Activated T-cell treated with anti-CD3 and anti-CD28 coated beads, Interleukin-2, amount 50 U/mL, for 1 hour (primary cell): ENCODE results near the gene IPMK.

Experiments
- DNase-seq: peaks from one replicate; pipeline ENCODE4 v3.0.0-alpha.2; 2020

IPMK gene

GRCh38 chr10:58152673-58153263, 114.9 kb downstream of the IPMK start:
- peak; percentile 20 for DNase-seq

- DNase-seq = no peak
Measured at GRCh38 chr10:58150290-58150689, 117.4 kb downstream of the IPMK start.

- DNase-seq = no peak
Measured at GRCh38 chr10:58143944-58144343, 123.8 kb downstream of the IPMK start.
